DND-41 (cell line): ENCODE data around the gene ZNF197.

ENCODE experiments used
- ATAC-seq: fragments of 200-7000 bp; cut with Tn5 transposase; 3 replicates; pipeline ENCODE4 v1.9.1; 2021; ENCODE audit warnings: low read depth; ENCODE audit not compliant: insufficient read depth
- DNase-seq: peaks from one replicate; pipeline ENCODE4 v3.0.0-alpha.2; 2020
- H2AFZ ChIP-seq: 2 replicates; pipeline ENCODE4 v1.6.0; 2012; ENCODE audit warnings: low read depth, low read length
- H3K27ac ChIP-seq: 2 replicates; pipeline ENCODE4 v1.5.1; 2012; ENCODE audit warnings: low read length, inconsistent platforms
- H3K27me3 ChIP-seq: fragments of 200-600 bp; sonication (generic); 2 replicates; pipeline ENCODE4 v1.6.0; 2012; ENCODE audit warnings: low read length, mild to moderate bottlenecking, inconsistent platforms; ENCODE audit not compliant: insufficient read depth, poor library complexity
- H3K36me3 ChIP-seq: 2 replicates; pipeline ENCODE4 v1.5.1; 2012; ENCODE audit warnings: low read length, inconsistent platforms; ENCODE audit not compliant: insufficient read depth
- H3K4me1 ChIP-seq: 2 replicates; pipeline ENCODE4 v1.5.1; 2012; ENCODE audit warnings: mild to moderate bottlenecking, low read length; ENCODE audit not compliant: insufficient read depth
- H3K4me2 ChIP-seq: 2 replicates; pipeline ENCODE4 v1.6.0; 2012; ENCODE audit warnings: mild to moderate bottlenecking, moderate library complexity, low read length, inconsistent platforms; ENCODE audit not compliant: insufficient read depth
- H3K4me3 ChIP-seq, 2 experiments: fragments of 200-600 bp in 1 of 2; shearing (Covaris generic) in 1 of 2; 2 replicates each; pipeline ENCODE4 v1.5.1; 2012 to 2016; ENCODE audit warnings: inconsistent platforms in 2 of 2, low read length in 2 of 2, mild to moderate bottlenecking in 2 of 2, low read depth in 1 of 2, moderate library complexity in 1 of 2
- H3K79me2 ChIP-seq: 2 replicates; pipeline ENCODE4 v1.6.0; 2012; ENCODE audit warnings: low read length, inconsistent platforms; ENCODE audit not compliant: insufficient read depth
- H3K9ac ChIP-seq: 2 replicates; pipeline ENCODE4 v1.6.0; 2012; ENCODE audit warnings: low read depth, mild to moderate bottlenecking, inconsistent platforms, low read length, moderate library complexity
- H3K9me3 ChIP-seq: 2 replicates; pipeline ENCODE4 v1.5.1; 2012; ENCODE audit warnings: low read length, moderate library complexity, mild to moderate bottlenecking, inconsistent platforms; ENCODE audit not compliant: insufficient read depth, severe bottlenecking
- H4K20me1 ChIP-seq: 2 replicates; pipeline ENCODE4 v1.6.0; 2012; ENCODE audit warnings: low read length; ENCODE audit not compliant: insufficient read depth
- EZH2 ChIP-seq: IDR thresholded peaks from 3 replicates; pipeline ENCODE4 v1.6.1; 2012; ENCODE audit warnings: borderline replicate concordance, low read depth, mild to moderate bottlenecking, moderate library complexity, low read length, inconsistent platforms; ENCODE audit not compliant: severe bottlenecking
- TF ChIP-seq, protein P1 (sequence below): IDR thresholded peaks from 2 replicates; pipeline ENCODE4 v1.5.1; 2012; ENCODE audit warnings: borderline replicate concordance, low read length, moderate library complexity, mild to moderate bottlenecking; ENCODE audit not compliant: poor library complexity, severe bottlenecking; ENCODE audit errors: extremely low read depth

The ZNF197 gene

DNA sequence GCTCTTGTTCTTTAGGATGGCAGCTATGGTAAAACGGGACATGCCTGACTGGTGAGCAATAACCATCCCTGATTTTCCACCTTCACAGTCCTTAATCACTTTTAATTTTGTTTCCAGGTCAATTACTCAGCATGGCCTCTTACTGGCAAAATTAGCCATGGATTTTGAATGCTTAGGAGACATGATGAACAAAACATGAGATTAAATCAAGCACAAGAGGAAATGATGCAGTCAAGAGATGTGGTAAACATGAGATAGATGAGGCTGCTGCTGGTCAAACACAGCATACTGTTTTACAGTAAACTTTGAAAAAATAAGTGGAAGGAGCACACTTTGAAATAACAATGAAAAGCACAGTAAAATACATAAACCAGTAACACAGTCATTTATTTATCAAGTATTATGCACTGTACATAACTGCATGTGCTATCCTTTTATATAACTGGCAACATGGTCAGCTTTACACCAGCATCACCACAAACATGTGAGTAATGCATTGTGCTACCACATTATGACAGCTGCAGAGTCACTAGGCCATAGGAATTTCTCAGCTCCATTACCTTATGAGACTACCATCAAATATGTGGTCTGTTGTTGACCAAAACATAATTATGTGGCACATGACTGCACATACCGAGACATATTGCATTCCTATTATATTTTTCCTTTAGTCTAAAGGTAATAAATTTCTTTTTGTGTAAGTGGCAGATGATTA is 57.5 kb downstream of the ZNF197 start:
- no peak overlapping the region for H3K4me3 ChIP-seq
- H3K4me1 ChIP-seq: peaks cover 14% of the 10 kb centered on the region
- peaks cover 10% of the 10 kb centered on the region for H3K9me3 ChIP-seq
- no peak overlapping the region for H3K27ac ChIP-seq
- DNase-seq: no peak
- H3K79me2 ChIP-seq: no peaks in the 10 kb centered on the region
- H2AFZ ChIP-seq: no peak overlapping the region
- no peak for ATAC-seq
- TF ChIP-seq EZH2: no peak
- TF ChIP-seq, protein P1, sequence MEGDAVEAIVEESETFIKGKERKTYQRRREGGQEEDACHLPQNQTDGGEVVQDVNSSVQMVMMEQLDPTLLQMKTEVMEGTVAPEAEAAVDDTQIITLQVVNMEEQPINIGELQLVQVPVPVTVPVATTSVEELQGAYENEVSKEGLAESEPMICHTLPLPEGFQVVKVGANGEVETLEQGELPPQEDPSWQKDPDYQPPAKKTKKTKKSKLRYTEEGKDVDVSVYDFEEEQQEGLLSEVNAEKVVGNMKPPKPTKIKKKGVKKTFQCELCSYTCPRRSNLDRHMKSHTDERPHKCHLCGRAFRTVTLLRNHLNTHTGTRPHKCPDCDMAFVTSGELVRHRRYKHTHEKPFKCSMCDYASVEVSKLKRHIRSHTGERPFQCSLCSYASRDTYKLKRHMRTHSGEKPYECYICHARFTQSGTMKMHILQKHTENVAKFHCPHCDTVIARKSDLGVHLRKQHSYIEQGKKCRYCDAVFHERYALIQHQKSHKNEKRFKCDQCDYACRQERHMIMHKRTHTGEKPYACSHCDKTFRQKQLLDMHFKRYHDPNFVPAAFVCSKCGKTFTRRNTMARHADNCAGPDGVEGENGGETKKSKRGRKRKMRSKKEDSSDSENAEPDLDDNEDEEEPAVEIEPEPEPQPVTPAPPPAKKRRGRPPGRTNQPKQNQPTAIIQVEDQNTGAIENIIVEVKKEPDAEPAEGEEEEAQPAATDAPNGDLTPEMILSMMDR: no peak
- H3K4me2 ChIP-seq: no peak overlapping the region
- H3K36me3 ChIP-seq: no peaks in the 10 kb centered on the region
- H3K27me3 ChIP-seq: peaks cover 9% of the 10 kb centered on the region
- H4K20me1 ChIP-seq: no peaks in the 10 kb centered on the region
- H3K9ac ChIP-seq: no peak overlapping the region

- H3K4me2 ChIP-seq: peak overlapping the region; percentile 56
- H3K4me3 ChIP-seq: peak overlapping the region; percentile 12 to 60; a peak in 3 of 4 replicates
- no peak overlapping the region for H3K27ac ChIP-seq
- H3K9me3 ChIP-seq: peaks cover 10% of the 10 kb centered on the region
- peak overlapping the region; percentile 51 for H3K9ac ChIP-seq
- peak overlapping the region; percentile 68 for H2AFZ ChIP-seq
- TF ChIP-seq, protein P1: no peak
- peak; percentile 79 for TF ChIP-seq EZH2
- no peaks in the 10 kb centered on the region for H4K20me1 ChIP-seq
- ATAC-seq (peak; percentile 99), DNase-seq (peak; percentile 81)
- no peaks in the 10 kb centered on the region for H3K36me3 ChIP-seq
- H3K79me2 ChIP-seq: no peaks in the 10 kb centered on the region
- peaks cover 14% of the 10 kb centered on the region for H3K4me1 ChIP-seq
- H3K27me3 ChIP-seq: peaks cover 9% of the 10 kb centered on the region
Observed at GRCh38 chr3:44685128-44685800, 60.4 kb downstream of the ZNF197 start.

DNA sequence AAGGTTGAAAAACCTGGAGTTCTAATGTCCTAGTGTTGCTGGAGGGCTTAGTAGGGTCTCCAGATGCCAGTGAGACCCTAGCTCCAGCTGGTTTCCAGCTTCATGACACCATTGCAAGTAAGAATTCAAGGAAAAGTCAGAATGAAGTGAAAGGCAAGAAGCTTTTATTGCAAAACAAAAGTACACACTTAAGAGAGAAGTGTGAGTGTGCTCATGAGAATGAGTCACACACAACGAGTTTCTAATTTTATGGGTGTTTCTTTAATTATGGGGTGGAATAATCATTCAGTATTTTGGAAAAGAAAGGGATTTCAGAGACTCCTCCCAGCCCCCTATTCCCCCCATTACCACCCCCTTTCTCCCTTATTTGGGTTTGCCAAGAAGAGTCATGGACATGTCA is 63.1 kb downstream of the ZNF197 start:
- TF ChIP-seq EZH2: no peak
- TF ChIP-seq, protein P1: no peak

More for the DNA sequence above, 63.1 kb downstream of the ZNF197 start:
- no peak for DNase-seq
- H3K79me2 ChIP-seq: no peaks in the 10 kb centered on the region
- no peak overlapping the region for H3K27ac ChIP-seq
- H3K4me1 ChIP-seq: peaks cover 14% of the 10 kb centered on the region
- peaks cover 10% of the 10 kb centered on the region for H3K9me3 ChIP-seq
- H3K4me3 ChIP-seq: no peak overlapping the region
- no peaks in the 10 kb centered on the region for H4K20me1 ChIP-seq
- no peaks in the 10 kb centered on the region for H3K36me3 ChIP-seq
- no peak for ATAC-seq
- no peak overlapping the region for H3K9ac ChIP-seq
- peaks cover 9% of the 10 kb centered on the region for H3K27me3 ChIP-seq
- H2AFZ ChIP-seq: no peak overlapping the region
- H3K4me2 ChIP-seq: no peak overlapping the region
